ENCODE data around the gene LAPTM5.

The LAPTM5 gene

DNA sequence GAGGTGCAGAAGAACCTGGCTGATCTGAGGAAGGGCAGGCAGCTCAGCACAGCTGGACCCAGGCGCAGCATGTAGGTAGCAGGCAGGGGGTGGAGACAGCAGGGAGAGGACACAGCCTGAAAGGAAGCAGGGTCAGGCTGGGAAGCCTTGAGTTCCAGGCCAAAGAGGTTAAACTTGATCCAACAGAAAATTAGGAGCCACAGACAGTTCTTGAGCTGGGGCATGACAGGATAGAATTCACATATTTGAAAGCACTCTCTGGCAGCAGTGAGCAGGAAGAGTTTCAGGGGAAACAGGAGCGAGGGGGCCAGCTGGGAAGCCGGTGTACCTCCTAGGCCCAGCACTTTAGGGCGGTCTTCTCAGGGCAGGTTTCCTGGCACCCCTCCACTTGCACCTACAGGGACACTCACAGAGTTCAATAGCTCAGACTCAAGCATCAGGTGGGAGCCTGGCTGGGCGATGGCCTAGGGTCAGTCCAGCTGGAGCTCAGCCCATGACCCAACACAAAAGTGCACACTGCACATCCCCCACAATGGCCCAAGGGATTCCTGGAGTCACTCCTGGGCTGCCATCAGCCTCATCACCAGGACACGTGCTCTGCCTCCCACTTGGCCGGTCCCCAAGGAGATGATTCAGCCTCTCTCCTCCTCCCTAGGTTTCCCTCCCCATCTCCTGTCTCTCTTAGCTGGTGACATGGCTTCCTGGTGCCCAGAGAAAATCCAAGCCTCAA lies 56.9 kb downstream of the LAPTM5 start:
- no peak for TF ChIP-seq BHLHE40 (IDR thresholded peaks at IDR 0.05; ENCODE audit: borderline replicate concordance)
- TF ChIP-seq SP1 (IDR thresholded peaks at IDR 0.05): no peak
- TF ChIP-seq FOXM1 (IDR thresholded peaks at IDR 0.05; ENCODE audit: borderline replicate concordance): no peak
- no peak for TF ChIP-seq HDGF (IDR thresholded peaks at IDR 0.05; ENCODE audit: borderline replicate concordance)
- TF ChIP-seq CTBP1 (IDR thresholded peaks at IDR 0.05; ENCODE audit: borderline replicate concordance): no peak
- TF ChIP-seq SUZ12 (IDR thresholded peaks at IDR 0.05): no peak
- no peak for TF ChIP-seq LEF1 (IDR thresholded peaks at IDR 0.05; ENCODE audit: borderline replicate concordance)
- TF ChIP-seq FOXA1 (IDR thresholded peaks at IDR 0.05): no peak
- TF ChIP-seq FOXK2 (IDR thresholded peaks at IDR 0.05): no peak
- TF ChIP-seq, protein P1, sequence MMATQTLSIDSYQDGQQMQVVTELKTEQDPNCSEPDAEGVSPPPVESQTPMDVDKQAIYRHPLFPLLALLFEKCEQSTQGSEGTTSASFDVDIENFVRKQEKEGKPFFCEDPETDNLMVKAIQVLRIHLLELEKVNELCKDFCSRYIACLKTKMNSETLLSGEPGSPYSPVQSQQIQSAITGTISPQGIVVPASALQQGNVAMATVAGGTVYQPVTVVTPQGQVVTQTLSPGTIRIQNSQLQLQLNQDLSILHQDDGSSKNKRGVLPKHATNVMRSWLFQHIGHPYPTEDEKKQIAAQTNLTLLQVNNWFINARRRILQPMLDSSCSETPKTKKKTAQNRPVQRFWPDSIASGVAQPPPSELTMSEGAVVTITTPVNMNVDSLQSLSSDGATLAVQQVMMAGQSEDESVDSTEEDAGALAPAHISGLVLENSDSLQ (IDR thresholded peaks at IDR 0.05): no peak
- no peak for TF ChIP-seq ZNF384 (IDR thresholded peaks at IDR 0.05)
- ChIA-PET POLR2A (no interaction called here), CTCF (interaction anchor here (1.2 kb wide), 1 partner anchor 320 kb away, joined by 3 read pairs; no protein-coding TSS in a partner anchor)
- no peak for DNase-seq (ENCODE audit: extremely low spot score)

DNA sequence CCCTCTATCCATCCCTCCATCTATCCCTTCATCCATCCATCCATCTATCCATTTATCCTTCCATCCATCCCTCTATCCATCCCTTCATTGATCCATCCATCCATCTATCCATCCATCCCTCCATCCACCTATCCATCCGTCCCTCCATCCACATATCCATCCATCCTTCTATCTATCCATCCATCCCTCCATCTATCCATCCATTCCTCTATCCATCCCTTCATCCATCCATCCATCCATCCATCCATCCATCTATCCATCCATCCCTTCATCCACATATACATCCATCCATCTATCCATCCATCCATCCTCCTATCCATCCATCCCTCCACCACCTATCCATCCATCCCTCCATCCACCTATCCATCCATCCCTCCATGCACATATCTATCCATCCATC lies 57.8 kb downstream of the LAPTM5 start:
- ChIA-PET POLR2A (no interaction called here), CTCF (no interaction called here)
- TF ChIP-seq, protein P1 (IDR thresholded peaks at IDR 0.05): no peak
- TF ChIP-seq BHLHE40 (IDR thresholded peaks at IDR 0.05; ENCODE audit: borderline replicate concordance): no peak
- no peak for TF ChIP-seq SP1 (IDR thresholded peaks at IDR 0.05)
- TF ChIP-seq FOXM1 (IDR thresholded peaks at IDR 0.05; ENCODE audit: borderline replicate concordance): no peak
- no peak for TF ChIP-seq FOXA1 (IDR thresholded peaks at IDR 0.05)
- TF ChIP-seq TARDBP (IDR thresholded peaks at IDR 0.05): no peak
- TF ChIP-seq ZNF384 (IDR thresholded peaks at IDR 0.05): no peak
- TF ChIP-seq FOXK2 (IDR thresholded peaks at IDR 0.05): no peak
- no peak for TF ChIP-seq SUZ12 (IDR thresholded peaks at IDR 0.05)
- no peak for DNase-seq (ENCODE audit: extremely low spot score)

DNA sequence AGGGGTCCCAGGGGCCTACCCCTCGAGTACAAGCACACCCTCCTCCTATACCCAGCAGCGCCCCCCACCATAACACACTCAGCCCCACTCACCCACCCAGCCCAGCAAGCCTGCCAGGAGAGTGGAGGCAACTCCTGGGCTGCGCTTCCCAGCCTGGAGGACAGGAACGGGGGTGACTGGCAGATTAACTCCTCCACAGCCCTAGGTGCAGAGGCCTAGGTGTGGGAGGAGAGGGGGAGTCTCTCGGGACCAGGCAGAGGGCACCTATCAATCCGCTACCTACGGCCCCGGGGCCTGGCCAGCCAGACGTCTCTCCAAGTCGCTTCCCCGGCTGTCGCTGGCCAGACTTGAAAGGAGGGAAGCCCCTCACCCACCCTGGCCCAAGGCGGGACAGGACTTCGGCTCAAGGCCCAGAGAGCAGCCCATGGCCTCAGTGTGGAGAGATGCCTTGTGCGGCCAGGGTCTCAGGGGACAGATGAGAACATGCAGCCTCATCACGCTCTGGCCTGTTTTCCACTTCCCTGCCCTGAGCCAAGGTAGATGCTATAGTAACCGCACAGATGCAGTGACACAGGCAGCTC lies 59.1 kb downstream of the LAPTM5 start:
- CTCF ChIA-PET: no interaction called here
- TF ChIP-seq ELF4 (IDR thresholded peaks at IDR 0.05) (no peak), FOXA1 (IDR thresholded peaks at IDR 0.05) (no peak), LEF1 (IDR thresholded peaks at IDR 0.05; ENCODE audit: borderline replicate concordance) (no peak), FOXK2 (IDR thresholded peaks at IDR 0.05) (no peak), NFRKB (IDR thresholded peaks at IDR 0.05) (no peak)
- TF ChIP-seq, protein P1 (IDR thresholded peaks at IDR 0.05): no peak
- POLR2A ChIA-PET: interaction anchor here (1.6 kb wide), 1 partner anchor 318 kb away, joined by 3 read pairs; no protein-coding TSS in a partner anchor
- DNase-seq (ENCODE audit: extremely low spot score): no peak

DNA sequence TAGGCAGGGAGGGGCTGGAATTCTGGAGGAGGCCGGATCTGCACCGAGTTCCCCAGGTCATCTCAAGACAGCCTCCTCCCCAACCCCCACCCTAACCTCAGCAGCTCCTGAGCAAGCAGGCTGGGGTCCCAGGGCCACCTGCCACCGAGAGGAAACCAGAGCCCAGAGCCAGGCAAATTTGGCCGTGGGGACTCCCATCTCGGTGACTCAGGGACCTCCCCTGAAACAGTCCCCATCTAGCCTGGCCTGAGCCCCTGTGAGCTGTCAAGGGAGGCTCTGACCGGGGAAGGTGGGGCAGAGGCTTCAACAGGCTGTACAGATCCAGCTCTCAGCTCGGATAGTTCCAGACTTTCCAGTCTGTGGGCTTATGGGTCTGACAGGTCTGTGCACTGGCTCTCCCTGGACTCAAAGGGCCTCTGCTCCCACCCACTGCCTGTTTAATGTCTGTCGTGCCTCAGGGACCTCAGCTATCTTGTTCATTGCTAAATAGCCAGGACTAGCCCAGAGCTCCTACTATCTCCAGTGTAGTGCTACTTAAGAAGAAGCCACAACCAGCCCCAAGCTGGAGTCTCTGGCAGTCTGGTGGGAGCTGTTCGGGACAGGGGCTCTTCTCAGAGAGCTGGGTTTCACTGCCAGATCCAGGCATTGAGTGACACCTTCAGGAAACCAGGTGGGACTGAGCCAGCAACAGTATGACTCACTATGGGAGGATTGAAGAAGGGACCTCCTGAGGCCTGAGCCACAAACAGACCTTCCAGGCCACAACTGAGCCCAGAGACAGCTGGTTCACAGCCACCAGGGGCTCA lies 59.8 kb downstream of the LAPTM5 start:
- POLR2A ChIA-PET: interaction anchor here (1.6 kb wide), 1 partner anchor 318 kb away, joined by 3 read pairs; no protein-coding TSS in a partner anchor
- no peak for DNase-seq (ENCODE audit: extremely low spot score)

DNA sequence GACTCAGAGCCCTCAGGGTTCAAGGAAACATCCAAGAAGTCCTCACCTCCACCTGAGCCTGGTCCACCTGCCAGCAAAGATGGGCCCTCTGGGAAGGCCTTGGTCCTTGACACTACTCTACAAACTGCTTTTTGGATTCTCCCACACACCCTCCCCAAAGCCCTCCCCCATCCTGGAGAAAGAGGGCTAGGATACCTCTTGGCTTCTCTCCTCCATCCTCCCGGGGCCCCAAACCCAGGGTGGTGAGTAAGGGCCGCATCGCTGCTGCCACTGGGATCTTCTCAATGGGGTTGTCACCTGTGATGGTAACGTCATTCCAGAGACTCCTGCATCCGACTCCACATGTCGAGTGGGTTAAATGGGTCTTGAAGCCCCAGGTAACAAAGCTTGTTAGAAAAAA lies 60.7 kb downstream of the LAPTM5 start:
- DNase-seq (ENCODE audit: extremely low spot score): no peak
- ChIA-PET CTCF (no interaction called here), POLR2A (interaction anchor here (1.6 kb wide), 1 partner anchor 317 kb away, joined by 3 read pairs; no protein-coding TSS in a partner anchor)
- TF ChIP-seq SP1 (IDR thresholded peaks at IDR 0.05) (no peak), FOXM1 (IDR thresholded peaks at IDR 0.05; ENCODE audit: borderline replicate concordance) (no peak), NFRKB (IDR thresholded peaks at IDR 0.05) (no peak), HDGF (IDR thresholded peaks at IDR 0.05; ENCODE audit: borderline replicate concordance) (no peak), ARNT (IDR thresholded peaks at IDR 0.05) (no peak), TARDBP (IDR thresholded peaks at IDR 0.05) (no peak), ELF4 (IDR thresholded peaks at IDR 0.05) (no peak), LEF1 (IDR thresholded peaks at IDR 0.05; ENCODE audit: borderline replicate concordance) (no peak), ZNF384 (IDR thresholded peaks at IDR 0.05) (no peak), SUZ12 (IDR thresholded peaks at IDR 0.05) (no peak), CTBP1 (IDR thresholded peaks at IDR 0.05; ENCODE audit: borderline replicate concordance) (no peak)

More for the DNA sequence above, 59.8 kb downstream of the LAPTM5 start:
- TF ChIP-seq HDGF (IDR thresholded peaks at IDR 0.05; ENCODE audit: borderline replicate concordance) (no peak), ZNF384 (IDR thresholded peaks at IDR 0.05) (no peak), SP1 (IDR thresholded peaks at IDR 0.05) (no peak), BHLHE40 (IDR thresholded peaks at IDR 0.05; ENCODE audit: borderline replicate concordance) (no peak), L3MBTL2 (conservative IDR thresholded peaks at IDR 0.05) (no peak), LEF1 (IDR thresholded peaks at IDR 0.05; ENCODE audit: borderline replicate concordance) (no peak), FOXK2 (IDR thresholded peaks at IDR 0.05) (no peak), ELF4 (IDR thresholded peaks at IDR 0.05) (no peak)
- CTCF ChIA-PET: interaction anchor here (0.6 to 0.7 kb wide), 4 partner anchors 99 to 374 kb away, joined by 3 to 4 read pairs (median 3); no protein-coding TSS in a partner anchor

All from HEK293T (cell line).